NCI-H1436 treated with DMSO at 0.1 percent for 48 hours (cell line): ENCODE data around the gene ELK4.

Experiments
- DNase-seq: peaks from one replicate; lab custom pipeline; 2025; lab: John Stamatoyannopoulos, UW

ELK4 gene

GRCh38 chr1:205595435-205595834 lies 36.4 kb downstream of the ELK4 start:
- DNase-seq, result no peak

- DNase-seq, result no peak
These were observed 37.0 kb downstream of the ELK4 start for GRCh38 chr1:205594846-205595245.

- DNase-seq, result no peak
These were observed 37.8 kb downstream of the ELK4 start for GRCh38 chr1:205593967-205594366.

GRCh38 chr1:205593532-205593931 lies 38.3 kb downstream of the ELK4 start:
- no peak for DNase-seq

- DNase-seq, result no peak
These were observed 39.3 kb downstream of the ELK4 start for GRCh38 chr1:205592443-205593003.

- DNase-seq, result peak; percentile 78
These were observed 40.1 kb downstream of the ELK4 start for GRCh38 chr1:205591522-205592351.

- no peak for DNase-seq
These were observed 40.9 kb downstream of the ELK4 start for GRCh38 chr1:205590777-205591513.

- DNase-seq, result no peak
These were observed 41.4 kb downstream of the ELK4 start for GRCh38 chr1:205590457-205590768.

- no peak for DNase-seq
These were observed 42.0 kb downstream of the ELK4 start for GRCh38 chr1:205589618-205590456.

- DNase-seq, result no peak
These were observed 42.8 kb downstream of the ELK4 start for GRCh38 chr1:205589046-205589445.

- DNase-seq, result no peak
These were observed 43.2 kb downstream of the ELK4 start for GRCh38 chr1:205588636-205589035.

GRCh38 chr1:205587581-205587980 lies 44.2 kb downstream of the ELK4 start:
- DNase-seq, result no peak

GRCh38 chr1:205585835-205586785 lies 45.7 kb downstream of the ELK4 start:
- no peak for DNase-seq

- DNase-seq, result no peak
These were observed 46.5 kb downstream of the ELK4 start for GRCh38 chr1:205585169-205585834.

- no peak for DNase-seq
These were observed 47.1 kb downstream of the ELK4 start for GRCh38 chr1:205584732-205585131.

GRCh38 chr1:205583461-205584130 lies 48.2 kb downstream of the ELK4 start:
- DNase-seq, result no peak

GRCh38 chr1:205582471-205583291 lies 49.1 kb downstream of the ELK4 start:
- no peak for DNase-seq

- no peak for DNase-seq
These were observed 49.8 kb downstream of the ELK4 start for GRCh38 chr1:205582046-205582445.

GRCh38 chr1:205581321-205581980 lies 50.4 kb downstream of the ELK4 start:
- DNase-seq, result no peak
